Suprapubic skin (tissue), 4 donors: ENCODE data around the gene NPTXR. TPM values are rescaled to one million over a fixed set of nuclear protein-coding genes. Genes with fewer than 3 reads are reported as not detected.
"Not testable (repeated sequence)": the region's sequence is repeated elsewhere in the genome, so short reads cannot be mapped to it uniquely, and the experiment has no call there.

Source experiments
- DNase-seq, 2 donors: peaks; one replicate each; pipeline ENCODE4 v3.0.0-alpha.2; 2019; ENCODE audit warnings: low spot score in 2 of 2
- H3K27ac ChIP-seq: fragments of 200-600 bp; sonication (generic); one replicate; pipeline ENCODE4 v1.5.1; 2019
- H3K27me3 ChIP-seq: fragments of 200-600 bp; sonication (generic); one replicate; pipeline ENCODE4 v1.5.1; 2019
- H3K36me3 ChIP-seq: fragments of 200-600 bp; sonication (generic); one replicate; pipeline ENCODE4 v1.5.1; 2019
- H3K4me1 ChIP-seq: fragments of 200-600 bp; sonication (generic); one replicate; pipeline ENCODE4 v1.5.1; 2019
- H3K4me3 ChIP-seq: fragments of 200-600 bp; sonication (generic); one replicate; pipeline ENCODE4 v1.5.1; 2019; ENCODE audit warnings: mild to moderate bottlenecking
- H3K9me3 ChIP-seq: fragments of 200-600 bp; sonication (generic); one replicate; pipeline ENCODE4 v1.5.1; 2019
- CTCF ChIP-seq, 2 donors: fragments of 200-600 bp in 1 of 2; fragments of 450-650 bp in 1 of 2; sonication (generic) in 1 of 2; IDR thresholded peaks; one replicate each; pipeline ENCODE4 v1.5.1; 2016 to 2019; ENCODE audit warnings: antibody characterized with exemption in 2 of 2, mild to moderate bottlenecking in 1 of 2, moderate library complexity in 1 of 2
- EP300 ChIP-seq: sonication (generic); formaldehyde crosslinking; IDR thresholded peaks from one replicate; pipeline ENCODE4 v1.6.1; 2017; ENCODE audit warnings: antibody characterized with exemption
- POLR2A ChIP-seq, 2 donors: fragments of 450-650 bp; IDR thresholded peaks; one replicate each; pipeline ENCODE4 v1.6.1; 2017; ENCODE audit warnings: antibody characterized with exemption in 2 of 2, mild to moderate bottlenecking in 2 of 2, moderate library complexity in 2 of 2
- POLR2AphosphoS5 ChIP-seq, 3 donors: sonication (generic); formaldehyde crosslinking; IDR thresholded peaks; one replicate each; pipeline ENCODE4 v1.6.1; 2017; ENCODE audit warnings: antibody characterized with exemption in 3 of 3
- WGBS: methylation state at CpG from one replicate; pipeline ENCODE4 v1.1.5; 2018; 5-methylcytosine and 5-hydroxymethylcytosine counted together
- total RNA-seq, 4 donors: library from RNA; depleted of rRNA; stranded (reverse); fragments of >200 nt; gene quantifications; one replicate each; pipeline ENCODE4 v1.1.0, GENCODE V29; 2016

NPTXR gene
- total RNA-seq, 4 donors from 2014 or later = 1.0 to 2.4 (median 2.1) TPM

- H3K36me3 ChIP-seq = peaks cover 14% of the 10 kb centered on the region
- no peak overlapping the region for H3K27ac ChIP-seq
- H3K9me3 ChIP-seq = no peaks in the 10 kb centered on the region
- no peak overlapping the region for H3K4me3 ChIP-seq
- DNase-seq = no peak
- 54% methylated on average over 12 of the region's 12 CpGs for WGBS
- no peaks in the 10 kb centered on the region for H3K27me3 ChIP-seq
- H3K4me1 ChIP-seq = peaks cover 32% of the 10 kb centered on the region
- TF ChIP-seq EP300 (no peak), POLR2A (IDR thresholded peaks at IDR 0.05) (no peak), POLR2AphosphoS5 (IDR thresholded peaks at IDR 0.05) (no peak), CTCF (IDR thresholded peaks at IDR 0.05) (no peak)
Measured at GRCh38 chr22:38861927-38862326, 18.1 kb upstream of the NPTXR start.

GRCh38 chr22:38861170-38861876 lies 17.5 kb upstream of the NPTXR start:
- TF ChIP-seq POLR2A (IDR thresholded peaks at IDR 0.05) = no peak
- Histone ChIP-seq H3K27me3 (no peaks in the 10 kb centered on the region), H3K36me3 (peaks cover 8% of the 10 kb centered on the region), H3K4me3 (no peak overlapping the region), H3K9me3 (no peaks in the 10 kb centered on the region), H3K4me1 (peaks cover 29% of the 10 kb centered on the region), H3K27ac (no peak overlapping the region)
- no peak for DNase-seq
- 29% methylated on average over 13 of the region's 13 CpGs for WGBS

DNA sequence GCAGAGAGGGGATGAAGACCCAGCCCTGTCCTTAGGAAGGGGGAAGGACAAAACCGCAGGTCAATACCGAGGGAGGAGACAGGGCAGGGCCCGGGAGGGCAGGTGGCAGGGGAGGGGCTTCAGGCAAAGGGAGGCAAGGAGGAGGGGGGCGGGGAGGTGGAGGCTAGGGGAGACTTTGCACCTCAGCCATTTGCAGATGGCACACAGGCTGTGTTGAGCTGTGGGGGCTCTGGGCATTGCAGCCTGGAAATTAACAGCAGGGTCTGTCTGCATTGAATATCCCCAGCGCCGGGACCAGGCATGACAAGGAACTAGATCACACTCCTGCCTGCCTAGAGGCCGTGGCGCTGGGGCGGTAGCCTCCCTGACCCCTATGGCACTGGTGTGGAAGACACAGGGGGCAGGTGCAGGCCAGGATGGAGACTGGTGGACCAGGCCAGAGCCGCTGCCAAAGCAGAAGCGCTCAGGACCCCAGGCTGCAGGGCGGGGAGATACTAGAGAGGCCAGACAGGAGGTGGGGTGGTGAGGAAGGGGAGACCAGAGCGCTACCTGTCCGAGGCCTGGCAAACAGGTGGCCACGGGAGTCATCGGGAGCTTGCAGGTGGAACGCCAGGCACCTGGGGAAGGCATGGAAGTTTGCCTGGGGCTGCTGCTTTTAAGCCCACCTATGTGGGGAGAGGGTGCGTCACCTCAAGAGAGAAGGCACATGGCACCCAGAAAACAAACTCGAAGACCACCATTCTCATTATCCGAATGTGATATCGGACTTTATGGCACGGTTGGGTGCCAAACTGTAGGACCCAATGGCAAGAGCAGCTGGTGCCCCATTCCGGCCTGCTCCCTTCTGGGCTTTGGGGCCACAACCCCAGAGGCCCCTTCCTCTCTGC lies 16.7 kb upstream of the NPTXR start:
- Histone ChIP-seq H3K27me3 (no peaks in the 10 kb centered on the region), H3K27ac (no peak overlapping the region), H3K36me3 (peaks cover under 1% of the 10 kb centered on the region), H3K4me3 (no peak overlapping the region), H3K4me1 (peaks cover 29% of the 10 kb centered on the region), H3K9me3 (no peaks in the 10 kb centered on the region)
- 63% methylated on average over 16 of the region's 23 CpGs for WGBS
- no peak for TF ChIP-seq POLR2AphosphoS5 (IDR thresholded peaks at IDR 0.05)
- no peak for TF ChIP-seq EP300
- no peak for TF ChIP-seq CTCF (IDR thresholded peaks at IDR 0.05)
- TF ChIP-seq POLR2A (IDR thresholded peaks at IDR 0.05) = no peak
- DNase-seq = no peak

DNA sequence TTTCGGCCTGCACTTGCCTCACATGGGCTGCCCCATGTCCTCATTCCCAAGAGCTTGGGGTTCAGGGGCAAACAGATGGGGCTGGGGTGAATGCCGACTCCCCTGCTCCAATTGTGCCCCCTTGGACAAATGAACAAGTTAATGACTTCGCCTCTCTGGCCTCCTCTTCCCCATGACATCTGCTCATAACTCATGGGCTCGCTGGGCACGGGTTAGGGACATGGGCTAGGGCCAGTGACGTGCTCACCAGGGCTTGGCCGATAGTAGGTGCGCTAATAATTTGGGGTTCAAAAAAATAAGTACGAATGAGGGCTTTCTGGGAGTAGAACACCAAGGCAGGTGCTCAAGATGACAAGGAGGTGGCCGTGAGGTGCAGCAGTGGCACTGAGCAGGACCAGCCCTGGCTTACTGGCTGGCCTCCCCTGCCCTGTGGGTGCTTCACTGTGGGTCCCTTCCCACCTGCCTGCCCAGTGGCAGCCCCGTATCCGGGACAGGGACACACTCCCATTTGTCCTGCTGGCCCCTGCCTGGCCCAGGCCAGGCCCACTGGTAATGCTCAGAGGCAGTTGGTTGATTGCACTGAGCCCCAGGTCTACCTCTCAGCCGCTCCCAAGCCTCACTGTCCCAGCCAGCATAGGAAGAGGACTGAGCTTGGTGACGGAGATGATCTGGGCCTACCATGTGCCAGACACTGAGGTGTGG lies 15.9 kb upstream of the NPTXR start:
- Histone ChIP-seq H3K4me3 (no peak overlapping the region), H3K27ac (no peak overlapping the region), H3K4me1 (peaks cover 22% of the 10 kb centered on the region), H3K36me3 (no peaks in the 10 kb centered on the region), H3K27me3 (no peaks in the 10 kb centered on the region), H3K9me3 (no peaks in the 10 kb centered on the region)
- WGBS = 80% methylated on average over 13 of the region's 14 CpGs
- TF ChIP-seq EP300 (no peak), POLR2A (IDR thresholded peaks at IDR 0.05) (no peak), CTCF (IDR thresholded peaks at IDR 0.05) (no peak), POLR2AphosphoS5 (IDR thresholded peaks at IDR 0.05) (no peak)
- DNase-seq = no peak

DNA sequence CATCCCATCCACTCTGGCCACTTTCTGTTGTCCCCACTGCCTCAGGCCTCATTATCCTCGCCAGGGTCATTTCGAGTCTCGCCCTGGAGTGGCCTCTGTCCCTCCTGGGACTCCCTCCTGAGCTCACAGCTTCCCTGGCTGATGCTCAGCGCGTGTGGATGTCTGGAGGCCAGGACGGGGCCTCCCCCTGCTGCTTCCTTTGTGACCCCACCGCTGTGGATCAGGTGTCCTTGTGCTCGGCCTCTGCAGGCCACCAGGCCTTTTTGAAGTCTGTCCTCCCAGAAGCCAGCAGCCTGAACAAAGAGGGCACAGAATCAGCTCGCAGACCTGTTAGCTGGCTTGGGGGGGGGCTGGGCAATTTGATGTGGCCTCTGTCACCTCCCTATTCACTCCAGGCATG lies 14.7 kb upstream of the NPTXR start:
- Histone ChIP-seq H3K4me3 (no peak overlapping the region), H3K27ac (no peak overlapping the region), H3K27me3 (no peaks in the 10 kb centered on the region), H3K4me1 (peaks cover 9% of the 10 kb centered on the region), H3K36me3 (no peaks in the 10 kb centered on the region), H3K9me3 (no peaks in the 10 kb centered on the region)
- no peak for TF ChIP-seq CTCF (IDR thresholded peaks at IDR 0.05)
- no peak for TF ChIP-seq POLR2A (IDR thresholded peaks at IDR 0.05)
- TF ChIP-seq EP300 = no peak
- WGBS = 71% methylated on average over 9 of the region's 9 CpGs
- no peak for DNase-seq

- H3K4me3 ChIP-seq, H3K4me1 ChIP-seq, H3K9me3 ChIP-seq, DNase-seq, H3K27ac ChIP-seq, H3K36me3 ChIP-seq: not testable (repeated sequence)
- 91% methylated on average over 7 of the region's 7 CpGs for WGBS
- peaks cover 11% of the 10 kb centered on the region for H3K27me3 ChIP-seq
Measured at GRCh38 chr22:38854476-38854875, 10.6 kb upstream of the NPTXR start.

- peaks cover 15% of the 10 kb centered on the region for H3K27me3 ChIP-seq
- H3K9me3 ChIP-seq, H3K36me3 ChIP-seq, H3K4me3 ChIP-seq, H3K27ac ChIP-seq, DNase-seq, H3K4me1 ChIP-seq: not testable (repeated sequence)
- whole genome bisulfite sequencing = 74% methylated on average over 5 of the region's 5 CpGs
Measured at GRCh38 chr22:38853883-38854282, 10.1 kb upstream of the NPTXR start.
